ENCODE measurements around the gene CREB3L1. TPM values are rescaled to one million over a fixed set of nuclear protein-coding genes. Genes with fewer than 3 reads are reported as not detected.

The CREB3L1 gene
- total and polyA plus RNA-seq, 7 donors = 0.66 to 63.1 (median 7.2) TPM

- Histone ChIP-seq H3K4me3 (no peak overlapping the region), H3K27me3 (no peaks in the 10 kb centered on the region), H3K36me3 (no peaks in the 10 kb centered on the region), H3K27ac (no peak overlapping the region), H3K4me1 (no peaks in the 10 kb centered on the region), H3K9me3 (no peaks in the 10 kb centered on the region)
- WGBS, 2 donors = 95 to 96% methylated on average over 4 of the region's 4 CpGs
- DNase-seq = no peak
- TF ChIP-seq, protein P1, sequence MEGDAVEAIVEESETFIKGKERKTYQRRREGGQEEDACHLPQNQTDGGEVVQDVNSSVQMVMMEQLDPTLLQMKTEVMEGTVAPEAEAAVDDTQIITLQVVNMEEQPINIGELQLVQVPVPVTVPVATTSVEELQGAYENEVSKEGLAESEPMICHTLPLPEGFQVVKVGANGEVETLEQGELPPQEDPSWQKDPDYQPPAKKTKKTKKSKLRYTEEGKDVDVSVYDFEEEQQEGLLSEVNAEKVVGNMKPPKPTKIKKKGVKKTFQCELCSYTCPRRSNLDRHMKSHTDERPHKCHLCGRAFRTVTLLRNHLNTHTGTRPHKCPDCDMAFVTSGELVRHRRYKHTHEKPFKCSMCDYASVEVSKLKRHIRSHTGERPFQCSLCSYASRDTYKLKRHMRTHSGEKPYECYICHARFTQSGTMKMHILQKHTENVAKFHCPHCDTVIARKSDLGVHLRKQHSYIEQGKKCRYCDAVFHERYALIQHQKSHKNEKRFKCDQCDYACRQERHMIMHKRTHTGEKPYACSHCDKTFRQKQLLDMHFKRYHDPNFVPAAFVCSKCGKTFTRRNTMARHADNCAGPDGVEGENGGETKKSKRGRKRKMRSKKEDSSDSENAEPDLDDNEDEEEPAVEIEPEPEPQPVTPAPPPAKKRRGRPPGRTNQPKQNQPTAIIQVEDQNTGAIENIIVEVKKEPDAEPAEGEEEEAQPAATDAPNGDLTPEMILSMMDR (IDR thresholded peaks at IDR 0.05) = no peak
- no peak for TF ChIP-seq POLR2A (IDR thresholded peaks at IDR 0.05)
- TF ChIP-seq POLR2AphosphoS5 (IDR thresholded peaks at IDR 0.05) = no peak
- TF ChIP-seq EP300 (IDR thresholded peaks at IDR 0.05) = no peak
- intact Hi-C loops (cut with DNase I) = no loop called here
These were observed 13.4 kb upstream of the CREB3L1 start for GRCh38 chr11:46264030-46264429.

GRCh38 chr11:46264976-46265375 lies 12.5 kb upstream of the CREB3L1 start:
- no peaks in the 10 kb centered on the region for H3K36me3 ChIP-seq
- no peak for DNase-seq
- intact Hi-C loops (cut with DNase I) = no loop called here
- no peaks in the 10 kb centered on the region for H3K4me1 ChIP-seq
- no peak overlapping the region for H3K4me3 ChIP-seq
- no peak for TF ChIP-seq POLR2A (IDR thresholded peaks at IDR 0.05)
- no peak for TF ChIP-seq EP300 (IDR thresholded peaks at IDR 0.05)
- TF ChIP-seq, protein P1 (IDR thresholded peaks at IDR 0.05) = no peak
- TF ChIP-seq POLR2AphosphoS5 (IDR thresholded peaks at IDR 0.05) = no peak
- no peaks in the 10 kb centered on the region for H3K9me3 ChIP-seq
- no peaks in the 10 kb centered on the region for H3K27me3 ChIP-seq
- WGBS, 2 donors = 76 to 80% methylated on average over 9 of the region's 9 CpGs
- no peak overlapping the region for H3K27ac ChIP-seq

GRCh38 chr11:46265764-46266163 lies 11.7 kb upstream of the CREB3L1 start:
- H3K36me3 ChIP-seq = no peaks in the 10 kb centered on the region
- no peak for DNase-seq
- H3K9me3 ChIP-seq = no peaks in the 10 kb centered on the region
- no peak overlapping the region for H3K27ac ChIP-seq
- no peak overlapping the region for H3K4me3 ChIP-seq
- no peak for TF ChIP-seq POLR2AphosphoS5 (IDR thresholded peaks at IDR 0.05)
- no peak for TF ChIP-seq EP300 (IDR thresholded peaks at IDR 0.05)
- TF ChIP-seq, protein P1 (IDR thresholded peaks at IDR 0.05) = no peak
- no peak for TF ChIP-seq POLR2A (IDR thresholded peaks at IDR 0.05)
- intact Hi-C loops (cut with DNase I) = no loop called here
- no peaks in the 10 kb centered on the region for H3K4me1 ChIP-seq
- 49 to 67% methylated on average over 7 of the region's 7 CpGs for WGBS, 2 donors
- H3K27me3 ChIP-seq = no peaks in the 10 kb centered on the region

DNA sequence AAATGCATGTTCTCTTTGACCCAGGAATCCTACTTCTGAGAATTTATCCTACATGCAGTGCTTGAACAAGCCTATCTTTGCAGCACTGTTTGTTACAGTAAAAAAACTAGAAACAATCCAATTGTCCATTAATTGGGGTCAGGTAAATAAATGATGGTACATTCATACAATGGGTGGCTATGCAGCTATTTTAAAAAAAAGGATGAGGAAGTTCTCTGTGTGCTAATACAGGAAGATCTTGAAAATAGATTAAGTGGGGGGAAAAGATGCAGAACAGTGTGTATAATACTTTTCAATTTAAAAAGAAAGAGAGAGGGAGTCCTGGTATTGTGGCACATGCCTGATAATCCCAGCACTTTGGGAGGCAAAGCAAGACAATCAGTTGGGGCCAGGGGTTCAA lies 9.5 kb upstream of the CREB3L1 start:
- H3K9me3 ChIP-seq = no peaks in the 10 kb centered on the region
- TF ChIP-seq EP300 (IDR thresholded peaks at IDR 0.05) (no peak), POLR2A (IDR thresholded peaks at IDR 0.05) (no peak), POLR2AphosphoS5 (IDR thresholded peaks at IDR 0.05) (no peak)
- TF ChIP-seq, protein P1 (IDR thresholded peaks at IDR 0.05) = no peak
- H3K4me1 ChIP-seq = peaks cover 0 to 18% (median 16%) of the 10 kb centered on the region in 4 donors
- DNase-seq = no peak
- no peak overlapping the region for H3K4me3 ChIP-seq
- H3K36me3 ChIP-seq = no peaks in the 10 kb centered on the region
- no peaks in the 10 kb centered on the region for H3K27me3 ChIP-seq
- H3K27ac ChIP-seq = no peak overlapping the region
- intact Hi-C loops (cut with DNase I) = no loop called here

GRCh38 chr11:46270684-46271083 lies 6.8 kb upstream of the CREB3L1 start:
- Histone ChIP-seq H3K4me3 (no peak overlapping the region), H3K36me3 (no peaks in the 10 kb centered on the region), H3K4me1 (peaks cover 0 to 45% (median 42%) of the 10 kb centered on the region in 4 donors), H3K27me3 (no peaks in the 10 kb centered on the region), H3K27ac (no peak overlapping the region), H3K9me3 (no peaks in the 10 kb centered on the region)
- DNase-seq = no peak
- 80 to 93% methylated on average over 5 of the region's 5 CpGs for WGBS, 2 donors
- intact Hi-C loops (cut with DNase I) = no loop called here
- TF ChIP-seq, protein P1 (IDR thresholded peaks at IDR 0.05) = no peak
- TF ChIP-seq POLR2AphosphoS5 (IDR thresholded peaks at IDR 0.05) = no peak
- no peak for TF ChIP-seq EP300 (IDR thresholded peaks at IDR 0.05)
- TF ChIP-seq POLR2A (IDR thresholded peaks at IDR 0.05) = no peak

All from sigmoid colon (tissue), 7 donors.